Suprapubic skin (tissue), 4 donors: ENCODE data around the gene CACNA1G.

Experiments
- EP300 ChIP-seq: sonication (generic); formaldehyde crosslinking; IDR thresholded peaks from one replicate; pipeline ENCODE4 v1.6.1; 2017; ENCODE audit warnings: antibody characterized with exemption
- POLR2A ChIP-seq, 2 donors: fragments of 450-650 bp; IDR thresholded peaks; one replicate each; pipeline ENCODE4 v1.6.1; 2017; ENCODE audit warnings: antibody characterized with exemption in 2 of 2, mild to moderate bottlenecking in 2 of 2, moderate library complexity in 2 of 2
- POLR2AphosphoS5 ChIP-seq, 3 donors: sonication (generic); formaldehyde crosslinking; IDR thresholded peaks; one replicate each; pipeline ENCODE4 v1.6.1; 2017; ENCODE audit warnings: antibody characterized with exemption in 3 of 3
- TF ChIP-seq, protein P1 (sequence below), 2 donors: fragments of 200-600 bp in 1 of 2; fragments of 450-650 bp in 1 of 2; sonication (generic) in 1 of 2; IDR thresholded peaks; one replicate each; pipeline ENCODE4 v1.5.1; 2016 to 2019; ENCODE audit warnings: antibody characterized with exemption in 2 of 2, mild to moderate bottlenecking in 1 of 2, moderate library complexity in 1 of 2

DNA sequence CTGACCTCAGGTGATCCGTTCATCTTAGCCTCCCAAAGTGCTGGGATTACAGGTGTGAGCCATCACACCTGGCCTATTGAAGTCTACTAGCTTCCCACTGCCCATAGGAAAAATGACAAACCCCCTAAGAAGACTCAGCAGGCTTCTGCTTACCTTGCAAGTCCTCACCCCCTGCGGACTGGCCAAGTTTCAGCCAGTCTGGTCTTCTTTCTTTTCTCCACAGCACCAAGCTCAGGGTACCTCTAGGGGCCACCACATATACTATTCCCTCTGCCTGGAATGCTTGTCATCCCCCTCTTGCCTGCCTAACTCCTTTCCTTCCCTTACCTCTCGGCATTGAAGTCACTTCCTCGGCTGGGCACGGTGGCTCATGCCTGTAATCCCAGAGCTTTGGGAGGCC lies 105.3 kb downstream of the CACNA1G start:
- TF ChIP-seq, protein P1, sequence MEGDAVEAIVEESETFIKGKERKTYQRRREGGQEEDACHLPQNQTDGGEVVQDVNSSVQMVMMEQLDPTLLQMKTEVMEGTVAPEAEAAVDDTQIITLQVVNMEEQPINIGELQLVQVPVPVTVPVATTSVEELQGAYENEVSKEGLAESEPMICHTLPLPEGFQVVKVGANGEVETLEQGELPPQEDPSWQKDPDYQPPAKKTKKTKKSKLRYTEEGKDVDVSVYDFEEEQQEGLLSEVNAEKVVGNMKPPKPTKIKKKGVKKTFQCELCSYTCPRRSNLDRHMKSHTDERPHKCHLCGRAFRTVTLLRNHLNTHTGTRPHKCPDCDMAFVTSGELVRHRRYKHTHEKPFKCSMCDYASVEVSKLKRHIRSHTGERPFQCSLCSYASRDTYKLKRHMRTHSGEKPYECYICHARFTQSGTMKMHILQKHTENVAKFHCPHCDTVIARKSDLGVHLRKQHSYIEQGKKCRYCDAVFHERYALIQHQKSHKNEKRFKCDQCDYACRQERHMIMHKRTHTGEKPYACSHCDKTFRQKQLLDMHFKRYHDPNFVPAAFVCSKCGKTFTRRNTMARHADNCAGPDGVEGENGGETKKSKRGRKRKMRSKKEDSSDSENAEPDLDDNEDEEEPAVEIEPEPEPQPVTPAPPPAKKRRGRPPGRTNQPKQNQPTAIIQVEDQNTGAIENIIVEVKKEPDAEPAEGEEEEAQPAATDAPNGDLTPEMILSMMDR (IDR thresholded peaks at IDR 0.05): no peak
- no peak for TF ChIP-seq POLR2AphosphoS5 (IDR thresholded peaks at IDR 0.05)
- TF ChIP-seq POLR2A (IDR thresholded peaks at IDR 0.05): no peak
- no peak for TF ChIP-seq EP300
